HG02938 (cell line): ENCODE data around the gene ARHGAP4.

Experiments
- ATAC-seq: cut with Tn5 transposase; IDR thresholded peaks from one replicate; pipeline ENCODE4 v1.9.1; 2021; ENCODE audit warnings: mild to moderate bottlenecking, moderate library complexity; ENCODE audit not compliant: unreplicated experiment

ARHGAP4 gene

DNA sequence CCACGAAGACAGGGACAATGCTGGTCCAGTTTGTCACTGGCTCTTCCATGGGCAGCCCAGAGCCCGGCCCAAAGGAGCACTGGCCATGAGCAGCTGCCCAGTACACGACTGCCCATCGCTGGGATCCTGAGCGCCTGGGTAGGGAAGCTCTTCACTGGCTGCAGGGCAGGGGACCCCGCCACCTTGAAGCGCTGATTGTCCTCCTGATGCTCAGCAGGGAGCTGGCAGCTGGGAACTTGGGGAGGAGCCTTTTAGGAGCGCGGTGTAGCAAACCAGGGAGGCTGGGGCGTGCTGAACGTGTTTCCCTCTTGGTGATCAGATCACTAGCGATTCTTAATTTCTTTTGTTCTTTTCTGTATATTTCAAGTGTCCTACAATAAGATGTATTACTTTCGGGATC lies 41.9 kb downstream of the ARHGAP4 start:
- no peak for ATAC-seq

DNA sequence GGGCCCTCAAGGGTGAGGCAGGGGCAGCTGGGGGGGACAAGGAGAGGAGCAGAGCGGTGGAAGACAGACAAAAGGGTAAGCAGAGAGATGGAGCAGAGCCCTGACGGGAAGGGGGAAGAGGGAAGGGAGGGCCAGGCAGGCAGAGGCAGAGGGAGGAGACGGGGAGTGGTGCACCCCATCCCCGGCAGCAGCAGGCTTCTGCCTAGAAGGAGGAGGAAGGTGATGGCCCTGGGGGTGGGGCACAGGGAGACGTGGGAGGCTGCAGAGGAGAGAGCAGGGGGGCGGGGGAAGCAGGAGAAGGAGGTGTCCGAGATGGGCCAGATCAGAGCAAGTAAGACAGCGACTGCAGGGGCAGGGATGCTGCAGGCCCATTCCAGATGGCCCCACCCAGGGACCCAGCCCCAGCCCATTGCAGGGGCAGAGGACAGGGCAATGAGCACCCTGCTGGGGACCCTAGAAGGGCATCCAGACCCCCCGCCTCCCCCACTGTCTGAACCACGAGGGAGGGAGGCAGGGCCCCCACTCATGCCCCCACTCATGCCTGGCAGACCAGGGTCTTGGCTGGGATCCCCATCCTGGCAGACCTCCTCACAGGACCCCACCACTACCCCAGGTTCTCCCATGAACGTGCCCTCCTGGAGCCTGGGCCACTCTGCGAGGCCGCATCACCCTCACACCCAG lies 42.8 kb downstream of the ARHGAP4 start:
- no peak for ATAC-seq

DNA sequence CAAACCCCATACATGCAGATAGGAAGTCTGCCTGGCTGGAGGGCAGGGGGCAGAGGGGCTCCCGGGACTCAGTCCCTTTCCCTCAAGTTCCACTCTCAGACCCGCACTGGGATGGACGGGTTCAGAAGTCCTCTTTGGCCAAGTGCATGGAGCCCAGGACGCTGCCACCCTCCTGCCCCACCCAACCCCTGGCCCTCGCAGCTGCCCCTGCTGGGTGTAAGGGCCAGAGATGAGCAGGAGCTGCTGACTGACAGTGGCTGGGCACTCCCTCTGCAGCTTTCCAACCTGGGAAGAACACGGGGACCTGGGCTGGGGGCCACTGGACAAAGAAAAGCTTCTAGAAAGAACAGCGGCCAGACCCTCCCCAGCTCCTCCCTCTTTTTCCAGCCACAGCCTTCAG lies 43.5 kb downstream of the ARHGAP4 start:
- ATAC-seq: no peak

DNA sequence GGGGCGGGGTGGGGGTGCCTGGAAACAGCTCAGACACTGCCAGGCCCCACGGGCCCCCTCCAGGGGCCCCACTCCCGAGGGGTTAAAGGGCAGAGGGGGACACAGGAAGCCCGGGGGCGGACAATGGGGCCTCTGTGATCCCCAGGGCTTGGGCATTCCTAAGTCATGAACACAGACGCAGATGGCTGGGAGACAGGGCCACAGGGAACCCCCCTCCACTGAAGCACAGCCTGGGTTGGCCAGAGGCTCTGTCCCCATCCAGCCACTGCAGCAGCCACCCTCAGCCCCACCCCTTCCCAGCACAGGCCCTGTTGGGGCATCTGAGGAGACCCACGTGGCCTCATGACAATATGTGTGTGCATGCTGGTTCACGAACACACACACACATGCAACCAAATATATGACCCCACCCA lies 44.0 kb downstream of the ARHGAP4 start:
- ATAC-seq: no peak

DNA sequence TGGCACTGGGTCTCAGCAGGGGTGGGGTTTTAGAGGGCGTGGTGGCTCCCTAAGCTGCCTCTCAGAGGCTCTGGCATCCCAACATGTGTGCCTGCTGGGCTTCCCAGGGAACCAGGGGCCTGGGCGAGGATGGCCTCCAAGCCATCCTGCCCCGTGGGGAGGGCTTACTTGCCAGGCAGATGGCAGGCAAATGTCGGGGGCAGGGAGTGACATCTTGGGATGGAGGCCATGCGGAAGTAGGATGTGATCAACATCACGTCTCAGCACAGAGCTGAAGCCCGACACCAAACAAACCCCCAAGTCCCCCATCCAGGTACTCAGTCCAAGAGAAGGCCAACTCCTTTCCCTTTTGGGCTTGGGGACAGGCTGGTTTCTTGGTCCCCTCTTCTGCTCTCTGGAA lies 44.8 kb downstream of the ARHGAP4 start:
- no peak for ATAC-seq

DNA sequence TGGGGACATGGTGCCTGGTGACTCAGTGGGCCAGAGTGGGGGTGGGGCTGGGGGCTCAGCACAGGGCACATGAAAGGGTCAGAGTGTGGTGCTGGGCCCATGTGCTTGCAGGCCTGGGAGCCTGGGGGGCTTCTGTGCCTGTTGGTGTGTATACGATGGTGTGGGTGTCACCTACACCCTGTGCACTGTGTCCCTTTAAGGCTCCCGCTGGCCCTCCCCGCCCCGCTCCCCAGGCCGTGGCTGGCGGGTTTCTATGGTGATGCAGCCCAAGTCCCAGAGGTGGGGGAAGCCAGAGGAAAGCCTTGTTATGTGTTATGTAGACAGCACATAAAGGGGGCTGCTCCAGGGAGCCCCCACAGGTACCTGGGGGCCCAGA lies 45.6 kb downstream of the ARHGAP4 start:
- ATAC-seq: no peak

DNA sequence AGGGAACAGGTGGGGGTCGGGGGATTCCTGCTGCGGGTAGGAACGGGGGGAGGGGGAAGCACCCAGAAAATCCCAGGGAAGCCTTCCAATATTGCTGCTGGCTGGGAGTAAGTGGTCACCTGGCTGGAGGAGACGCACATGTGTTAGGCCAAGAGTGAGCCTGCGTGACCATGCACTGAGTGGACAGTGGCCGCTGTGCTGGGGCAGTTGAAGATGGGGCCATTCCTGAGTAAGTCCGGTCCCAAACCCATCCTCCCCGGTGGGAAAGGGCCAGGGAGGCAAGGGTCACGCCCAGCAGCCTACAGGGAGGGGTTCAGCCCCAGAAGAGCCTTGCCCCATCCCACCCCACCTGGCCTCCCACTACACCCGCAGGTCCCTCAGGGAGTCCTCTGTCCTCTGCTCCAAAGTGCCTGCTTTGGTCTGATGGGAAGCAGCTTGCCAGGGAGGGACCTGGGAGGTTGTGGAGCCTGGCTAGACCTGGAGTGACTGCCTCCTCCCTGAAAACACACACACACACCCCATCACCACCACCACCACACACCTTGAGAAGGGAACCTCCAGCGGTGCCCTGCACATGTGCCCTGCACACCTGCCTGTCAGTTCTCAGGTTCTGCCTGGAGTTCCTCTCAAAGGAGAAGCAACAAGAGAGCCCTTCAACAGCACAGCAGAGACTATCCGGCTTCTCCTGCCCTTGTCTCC lies 46.2 kb downstream of the ARHGAP4 start:
- no peak for ATAC-seq

DNA sequence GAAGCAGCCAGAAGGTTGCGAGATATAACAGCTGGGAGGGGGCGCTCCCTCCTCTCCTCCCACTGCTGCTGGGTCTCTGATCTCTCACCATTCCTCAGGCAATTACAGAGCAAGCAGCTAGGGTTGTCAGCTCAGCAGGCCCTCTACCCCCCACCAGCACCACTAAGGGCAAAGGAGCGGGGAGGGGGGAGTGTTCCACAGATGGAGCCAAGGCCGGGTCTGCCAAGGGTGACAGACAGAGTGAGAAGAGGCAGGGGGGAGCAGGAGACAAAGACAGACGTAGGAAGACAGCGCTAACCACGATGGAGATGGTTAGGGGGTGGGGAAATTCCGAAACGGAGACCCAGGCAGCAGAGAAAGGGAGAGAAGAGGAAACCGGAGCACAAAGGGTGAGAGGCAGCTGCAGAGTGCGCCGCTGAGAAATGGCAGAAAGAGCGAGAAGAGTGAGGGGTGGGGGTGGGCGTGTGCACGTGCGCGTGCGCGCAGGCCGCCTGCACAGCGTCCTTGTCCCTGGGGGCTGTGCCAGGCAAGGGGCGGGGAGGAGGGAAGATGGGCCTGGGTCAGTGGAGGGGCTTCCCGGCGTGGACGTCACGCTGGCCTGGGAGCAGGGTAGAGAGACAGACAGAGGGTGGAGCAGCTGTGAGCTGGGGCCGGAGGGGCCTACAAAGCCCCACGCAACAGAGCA lies 47.0 kb downstream of the ARHGAP4 start:
- ATAC-seq: no peak

DNA sequence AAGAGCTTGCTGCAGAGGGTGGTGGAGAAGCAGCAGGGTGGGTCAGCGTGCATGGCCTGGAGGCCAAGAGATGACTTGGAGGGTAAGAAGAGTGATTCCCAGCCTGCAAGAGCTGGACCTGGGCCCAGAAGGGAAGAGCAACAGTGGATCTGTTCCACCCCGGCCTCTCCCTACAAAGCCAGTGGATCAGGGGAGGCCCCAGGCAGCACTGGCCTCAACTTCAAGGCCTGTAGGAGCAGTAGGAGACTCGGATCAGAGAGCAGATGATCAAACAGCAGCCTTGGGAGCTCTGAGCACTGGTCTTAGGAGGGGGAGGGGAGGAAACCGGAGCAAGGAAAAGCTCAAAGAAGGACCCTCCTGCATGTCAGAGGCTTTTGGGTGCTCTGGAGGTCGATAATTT lies 47.7 kb downstream of the ARHGAP4 start:
- ATAC-seq: no peak

DNA sequence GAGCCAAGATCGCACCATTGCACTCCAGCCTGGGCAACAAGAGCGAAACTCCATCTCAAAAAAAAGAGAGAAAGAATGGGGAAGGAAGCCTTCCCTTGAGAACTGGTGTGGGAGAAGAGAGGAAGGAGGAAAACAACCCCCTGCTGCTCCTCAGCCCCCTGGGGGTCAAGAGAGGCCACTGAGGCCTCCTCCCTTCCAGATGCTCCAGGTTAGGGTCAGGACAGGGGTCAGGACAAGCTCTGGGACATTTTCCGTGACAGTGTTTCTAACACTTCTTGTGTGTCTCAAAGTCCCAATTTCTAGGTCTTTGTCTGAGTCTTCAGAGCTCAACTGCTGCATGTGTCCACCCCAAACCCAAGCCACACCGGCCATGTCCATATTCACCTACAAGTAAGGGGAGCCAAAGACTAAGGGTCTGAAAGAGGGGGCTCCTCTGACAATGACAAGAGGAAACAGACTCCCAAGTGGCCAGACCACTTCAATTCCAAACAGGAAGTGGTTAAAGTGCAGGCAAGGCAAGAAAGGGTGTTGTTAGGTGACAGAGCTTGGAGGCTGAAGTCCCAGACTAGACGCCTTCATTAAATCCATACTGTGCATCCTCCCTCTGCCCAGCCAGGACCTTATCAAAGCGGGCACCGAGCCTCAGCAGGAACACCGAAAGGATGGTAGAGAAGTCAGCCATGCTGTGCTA lies 48.3 kb downstream of the ARHGAP4 start:
- ATAC-seq: no peak

DNA sequence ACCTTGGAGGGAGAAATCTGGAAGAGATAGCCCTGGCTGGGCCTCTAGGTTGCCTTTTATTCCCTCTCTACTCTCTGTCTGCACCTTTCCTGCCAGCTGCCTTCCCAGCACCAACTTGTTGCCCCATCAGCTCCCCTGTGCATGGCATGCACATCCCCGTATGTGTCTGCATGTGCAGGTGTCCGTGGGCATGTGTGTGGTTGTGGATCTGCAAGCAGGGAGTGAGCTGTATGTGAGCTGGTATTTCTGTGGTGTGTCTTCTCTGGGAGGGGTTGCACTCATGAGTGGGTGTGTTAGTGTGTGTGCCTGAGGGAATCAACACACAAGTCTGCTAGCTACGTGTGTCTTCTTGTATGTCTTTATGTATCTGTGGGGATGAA lies 50.0 kb downstream of the ARHGAP4 start:
- ATAC-seq: no peak

DNA sequence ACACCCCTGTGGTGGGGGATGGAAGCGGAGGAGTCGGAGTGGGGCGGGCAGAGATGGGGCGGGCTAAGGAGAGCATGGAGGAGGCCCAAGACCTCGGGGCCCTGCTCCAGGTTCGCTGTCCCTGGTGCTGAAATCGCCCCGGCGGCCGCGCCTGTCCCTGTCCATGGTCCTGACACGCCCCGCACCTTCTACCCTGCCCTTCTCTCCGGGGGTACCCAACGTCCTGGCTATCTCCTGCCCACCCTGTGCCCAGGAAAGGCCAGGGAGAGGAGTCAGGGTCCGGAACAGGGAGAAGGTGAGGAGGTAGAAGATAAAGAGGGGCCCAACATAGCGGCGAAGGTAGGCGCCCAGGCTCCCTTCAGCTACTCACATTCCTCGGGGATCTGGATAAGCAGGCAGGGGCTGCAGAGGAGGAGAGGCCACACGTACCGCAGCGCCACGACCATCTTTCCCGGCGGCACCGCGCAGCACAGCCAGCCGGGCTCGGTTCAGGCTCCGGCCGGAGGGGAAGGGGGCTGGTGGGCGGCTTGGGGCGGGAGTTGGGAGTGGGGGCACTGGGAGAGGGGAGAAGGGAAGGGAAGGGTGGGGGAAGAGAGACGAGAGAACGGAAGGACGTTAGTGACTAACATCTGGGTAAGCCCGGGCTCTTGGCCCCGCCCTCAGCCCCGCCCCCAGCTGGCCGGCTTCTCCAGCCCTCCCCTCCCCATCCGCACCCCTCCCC lies 50.5 kb downstream of the ARHGAP4 start:
- ATAC-seq: no peak

DNA sequence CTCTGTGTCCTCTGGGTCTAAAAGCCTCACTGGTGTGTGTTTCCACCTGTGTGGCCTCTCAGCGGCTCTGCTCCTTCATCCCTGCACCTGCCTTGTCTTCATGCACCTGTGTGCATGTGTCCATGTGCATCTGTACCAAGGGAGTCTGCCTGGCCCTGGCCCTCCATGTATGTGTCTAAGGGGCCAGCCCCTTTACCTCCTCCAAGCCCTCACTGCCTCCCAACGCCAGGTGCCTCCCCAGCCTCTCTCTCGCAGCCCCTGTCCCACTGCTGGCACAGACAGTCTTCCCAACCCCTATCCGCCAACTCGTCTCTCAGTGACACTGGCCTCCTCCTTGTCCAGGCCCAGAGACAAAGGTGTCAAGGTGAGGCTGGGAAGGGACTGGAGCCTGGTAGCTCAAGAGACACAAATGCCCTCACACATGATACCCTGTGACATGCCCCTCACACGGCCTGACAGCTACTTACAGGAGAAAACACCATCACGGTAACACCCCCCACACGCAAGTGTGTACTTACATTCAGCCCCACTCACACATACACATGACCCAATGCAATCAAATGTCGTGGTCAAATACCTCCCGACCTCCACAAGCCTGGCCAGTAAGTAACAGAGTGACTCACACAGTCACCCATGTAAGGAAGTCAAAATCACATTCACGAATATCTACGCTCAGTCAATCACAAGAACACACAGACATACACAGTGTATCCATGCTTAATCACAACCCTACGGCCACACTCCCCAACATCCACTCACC lies 51.5 kb downstream of the ARHGAP4 start:
- no peak for ATAC-seq

DNA sequence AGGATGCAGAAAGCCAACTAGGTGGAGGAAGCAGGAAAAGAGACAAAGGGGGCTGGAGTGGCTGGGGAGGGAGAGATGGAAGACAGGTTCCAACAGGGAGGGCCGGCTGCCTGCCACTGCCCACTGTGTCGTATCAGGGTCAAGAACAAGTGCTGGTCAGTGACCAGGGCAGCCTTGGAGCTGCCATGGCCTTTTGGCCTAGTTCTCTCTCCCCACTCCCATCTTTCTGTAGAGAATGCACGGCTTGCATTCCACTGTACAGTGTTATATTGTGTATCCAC lies 52.0 kb downstream of the ARHGAP4 start:
- no peak for ATAC-seq

DNA sequence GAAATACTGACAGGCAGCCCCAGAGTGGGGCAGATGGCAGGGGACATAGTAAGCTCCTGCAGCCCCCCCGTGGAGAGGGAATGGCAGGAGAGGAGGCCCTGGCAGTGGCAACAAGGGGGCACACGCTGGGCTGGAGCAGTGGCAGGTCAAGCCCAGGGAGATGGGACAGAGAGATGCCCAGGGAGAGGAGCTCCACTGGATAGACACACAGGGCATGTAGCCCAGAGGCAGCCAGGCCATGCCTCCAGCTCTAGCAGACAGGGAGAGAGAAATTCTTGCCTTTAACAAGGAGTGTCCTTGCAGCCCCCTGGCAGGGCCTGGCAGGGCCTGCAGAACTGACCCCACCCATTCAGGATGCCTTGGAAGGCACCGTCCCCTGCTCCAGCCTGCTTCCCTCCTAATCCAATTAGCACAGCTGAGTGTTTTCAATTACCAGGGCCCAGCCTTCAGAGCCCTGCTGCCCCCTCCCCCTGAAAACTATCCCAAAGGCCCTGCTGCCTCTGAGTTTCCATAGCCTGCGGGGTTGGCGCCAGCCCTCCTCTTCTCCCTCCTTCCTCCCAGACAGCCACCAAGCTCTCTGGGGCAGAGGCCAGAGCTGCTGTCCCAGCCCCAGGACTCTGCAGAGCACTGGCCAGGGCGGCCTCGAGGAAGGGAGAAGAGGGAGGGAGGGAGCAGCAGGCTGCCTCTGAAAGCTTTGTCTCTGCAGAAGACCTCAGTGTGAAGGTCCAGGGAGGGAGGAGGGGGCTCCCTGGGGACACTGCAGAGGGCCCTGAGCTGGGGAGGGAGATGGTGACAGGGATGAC lies 52.6 kb downstream of the ARHGAP4 start:
- ATAC-seq: no peak

DNA sequence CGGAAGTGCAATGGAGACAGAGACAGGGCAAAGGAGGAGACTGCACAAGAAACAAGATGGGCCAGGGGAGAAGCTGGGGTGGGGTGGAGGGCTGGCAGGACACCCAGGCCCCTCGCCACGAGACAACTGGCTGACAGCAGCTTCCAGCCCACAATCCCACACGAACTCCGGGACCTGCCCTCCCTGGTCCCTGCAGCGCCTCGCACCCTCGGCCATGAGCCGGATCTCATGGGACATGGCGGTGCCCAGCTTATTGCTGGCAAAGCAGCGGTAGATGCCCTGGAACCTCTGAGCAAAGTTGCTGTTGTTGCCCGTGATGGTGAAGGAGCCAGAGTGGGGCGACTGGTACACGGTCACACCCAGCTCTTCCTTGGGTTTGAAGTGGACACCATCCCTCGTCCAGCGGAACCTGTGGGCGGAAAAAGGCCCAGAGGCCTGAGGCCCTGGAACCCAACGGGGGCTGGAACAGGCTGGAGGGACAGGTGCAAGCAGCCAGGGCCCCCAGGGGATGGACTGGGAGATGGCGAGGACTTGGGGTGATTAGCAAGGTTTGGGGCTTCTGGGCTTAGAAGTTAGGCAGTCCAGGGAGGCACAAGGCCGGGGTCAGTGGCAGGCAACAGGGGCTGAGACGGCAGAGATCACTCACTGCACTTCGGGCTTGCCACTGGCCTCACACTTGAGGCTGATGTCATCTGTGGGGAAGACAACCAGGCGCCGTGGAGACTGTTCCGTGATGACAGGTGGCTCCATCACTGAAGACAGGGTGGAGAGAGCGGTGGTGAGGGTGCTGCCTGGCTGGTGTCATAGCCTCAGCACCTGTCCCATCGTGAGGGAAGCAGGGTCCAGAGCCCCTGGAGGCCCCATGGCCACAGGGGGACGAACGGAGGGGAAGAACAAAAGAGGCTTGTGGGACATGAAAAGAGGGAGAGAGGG lies 53.9 kb downstream of the ARHGAP4 start:
- no peak for ATAC-seq

DNA sequence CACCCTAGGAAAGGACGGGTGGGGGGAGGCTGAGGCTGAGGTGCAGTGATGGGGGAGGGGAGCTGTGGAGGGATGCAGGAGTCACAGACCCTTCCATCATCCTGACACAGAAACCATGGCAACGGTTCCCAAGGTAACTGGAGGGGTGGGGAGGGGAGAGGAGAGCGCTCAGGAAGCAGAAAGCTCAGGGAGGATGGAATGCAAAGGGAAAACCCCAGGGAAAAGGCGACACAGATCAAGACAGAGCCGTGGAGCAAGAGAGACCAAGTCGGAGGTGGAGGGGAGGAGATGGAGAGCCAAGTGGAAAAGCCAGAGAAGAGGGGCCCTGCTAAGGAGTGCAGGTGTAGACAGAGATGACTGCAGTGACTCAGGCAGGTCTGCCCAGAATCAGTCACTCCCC lies 54.6 kb downstream of the ARHGAP4 start:
- no peak for ATAC-seq

DNA sequence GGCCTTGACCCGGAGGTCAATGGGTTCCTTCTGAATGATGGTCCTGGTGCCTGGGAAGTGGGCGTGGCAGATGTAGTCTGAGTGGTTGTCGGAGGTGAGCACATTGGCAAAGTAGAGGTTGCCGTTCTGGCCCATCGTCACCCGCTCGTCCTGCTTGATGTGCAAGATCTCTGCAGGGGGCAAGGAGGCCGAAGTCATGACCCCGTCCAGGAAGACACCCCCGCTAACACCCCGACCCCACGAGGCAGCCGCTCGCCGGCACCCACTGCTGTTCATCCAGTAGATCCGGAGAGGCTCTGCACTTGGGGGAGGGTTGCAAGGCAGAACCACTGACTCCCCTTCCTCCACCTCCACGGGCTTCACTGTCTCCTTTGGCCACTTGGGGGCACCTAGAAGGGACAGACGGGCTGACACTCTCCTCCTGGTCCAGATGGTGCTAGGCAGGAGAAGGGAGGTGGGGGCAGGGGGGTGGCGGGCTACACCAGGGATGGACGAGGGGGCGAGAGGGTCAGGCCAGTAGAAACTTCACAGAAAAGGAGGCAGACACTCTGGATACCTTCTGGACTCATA lies 55.2 kb downstream of the ARHGAP4 start:
- no peak for ATAC-seq
